HG03196 (cell line): ENCODE measurements around the gene REM1.
"Not testable (repeated sequence)": the region's sequence is repeated elsewhere in the genome, so short reads cannot be mapped to it uniquely, and the experiment has no call there.

ENCODE experiments used
- ATAC-seq: cut with Tn5 transposase; IDR thresholded peaks from one replicate; pipeline ENCODE4 v1.9.1; 2021; ENCODE audit not compliant: unreplicated experiment

The REM1 gene

DNA sequence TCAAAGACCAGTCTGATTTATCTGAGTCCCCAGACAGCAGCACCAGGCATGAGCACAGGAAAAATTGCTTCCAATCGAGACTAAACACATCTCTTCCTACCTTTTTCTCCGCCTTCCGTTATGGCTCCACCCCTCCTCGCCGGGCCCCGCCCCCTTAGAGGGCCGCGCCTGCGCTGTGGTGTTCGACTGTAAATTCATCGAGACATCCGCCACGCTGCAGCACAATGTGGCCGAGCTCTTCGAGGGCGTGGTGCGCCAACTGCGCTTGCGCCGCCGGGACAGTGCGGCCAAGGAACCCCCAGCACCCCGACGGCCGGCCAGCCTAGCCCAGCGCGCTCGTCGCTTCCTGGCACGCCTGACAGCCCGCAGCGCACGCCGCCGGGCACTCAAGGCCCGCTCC, 8.9 kb downstream of the REM1 start:
- ATAC-seq, result no peak

DNA sequence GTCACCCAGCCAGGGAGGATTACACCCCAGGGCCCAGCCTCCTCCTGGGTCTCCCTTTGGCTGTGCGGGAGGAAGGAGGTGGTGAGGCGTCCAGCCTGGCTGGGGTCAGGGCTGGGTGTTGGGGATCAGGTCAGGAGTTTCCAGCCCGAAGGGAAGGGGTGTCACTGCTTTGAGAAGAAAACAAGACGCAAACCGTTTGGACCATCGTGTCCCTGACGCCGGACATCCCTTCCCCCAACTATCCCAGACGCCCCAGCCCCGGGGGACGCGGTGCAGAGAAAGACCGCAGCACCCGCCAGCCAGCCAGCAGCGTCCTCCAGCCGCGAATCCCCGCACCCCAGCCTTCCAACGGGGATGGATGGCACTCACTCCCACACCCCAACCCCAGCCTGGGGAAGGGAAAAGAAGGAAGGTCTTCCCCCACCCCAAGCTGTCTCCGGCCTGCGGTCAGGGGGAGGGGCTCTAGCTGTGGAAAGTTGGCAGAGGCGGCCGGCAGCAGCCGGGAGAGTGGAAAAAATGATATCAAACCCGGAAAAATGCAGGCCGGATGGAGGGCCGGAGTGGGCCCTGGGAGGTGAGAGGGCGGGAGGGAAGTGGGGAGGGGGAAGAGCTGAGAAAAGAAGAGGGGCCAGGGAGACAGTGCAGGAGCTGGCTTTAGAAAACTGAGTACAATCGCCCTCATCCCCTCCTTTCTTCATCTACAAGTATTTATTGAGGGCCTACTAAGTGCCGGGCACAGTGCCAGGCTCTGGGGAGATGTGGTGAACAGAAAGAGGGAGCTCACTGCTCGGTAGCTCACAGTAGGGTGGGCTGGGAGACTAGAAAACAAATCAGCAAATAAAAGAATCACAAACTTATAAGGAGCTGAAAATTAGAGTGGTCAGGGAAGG, 10.6 kb downstream of the REM1 start:
- ATAC-seq, result no peak

DNA sequence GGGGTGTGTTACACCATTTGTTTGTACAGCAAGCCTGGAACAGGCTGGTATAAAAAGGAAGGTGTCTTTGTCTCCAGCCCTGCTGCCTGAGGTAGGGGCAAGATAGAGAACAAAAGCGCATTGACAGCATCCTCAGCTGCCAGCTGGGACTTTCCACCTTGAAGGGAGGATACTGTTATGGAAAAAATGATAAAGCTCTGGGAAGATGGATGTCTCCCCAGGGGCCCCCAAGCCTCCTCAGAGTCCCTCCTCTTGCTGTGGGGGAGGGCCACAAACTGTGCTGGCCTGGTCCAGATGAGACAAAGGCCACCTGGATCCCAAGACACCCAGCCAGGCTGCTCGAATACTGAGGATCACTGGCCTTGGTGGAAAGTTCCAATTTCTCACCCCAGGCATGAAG, 13.0 kb downstream of the REM1 start:
- no peak for ATAC-seq

DNA sequence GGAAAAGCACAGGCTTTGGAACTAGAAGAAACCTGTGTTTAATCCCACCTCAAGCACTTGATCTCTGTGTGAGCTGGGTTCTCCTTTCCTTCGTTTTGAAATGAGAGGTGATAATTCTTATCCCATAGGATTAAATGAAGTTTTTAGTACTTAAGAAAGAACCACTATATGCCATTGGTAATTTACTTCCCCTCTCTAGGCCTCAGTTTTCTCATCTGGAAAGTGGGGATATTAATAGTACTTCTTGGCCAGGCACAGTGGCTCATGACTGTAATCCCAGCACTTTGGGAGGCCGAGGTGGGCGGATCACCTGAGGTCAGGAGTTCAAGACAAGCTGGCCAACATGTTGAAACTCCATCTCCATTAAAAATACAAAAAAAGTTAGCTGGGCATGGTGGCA, 14.1 kb downstream of the REM1 start:
- no peak for ATAC-seq

DNA sequence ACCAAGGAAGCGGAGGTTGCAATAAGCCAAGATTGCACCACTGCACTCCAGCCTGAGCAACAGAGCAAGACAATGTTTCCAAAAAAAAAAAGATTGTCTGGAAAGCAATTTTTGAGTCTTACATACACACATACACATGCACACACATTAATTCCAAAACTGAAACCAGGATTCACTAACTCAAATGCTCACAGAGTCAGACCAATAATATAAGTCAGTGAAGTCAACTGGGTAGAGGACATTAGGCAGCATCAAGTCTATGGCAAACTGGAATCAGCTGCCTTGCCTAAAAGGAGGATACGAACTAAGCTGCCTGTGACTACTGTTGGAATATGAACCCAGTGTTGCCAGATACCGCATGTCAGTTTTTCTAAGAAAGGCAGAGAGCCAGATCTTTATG, 15.7 kb downstream of the REM1 start:
- no peak for ATAC-seq

- ATAC-seq, result no peak
Observed at GRCh38 chr20:31494131-31494530, 19.0 kb downstream of the REM1 start.

DNA sequence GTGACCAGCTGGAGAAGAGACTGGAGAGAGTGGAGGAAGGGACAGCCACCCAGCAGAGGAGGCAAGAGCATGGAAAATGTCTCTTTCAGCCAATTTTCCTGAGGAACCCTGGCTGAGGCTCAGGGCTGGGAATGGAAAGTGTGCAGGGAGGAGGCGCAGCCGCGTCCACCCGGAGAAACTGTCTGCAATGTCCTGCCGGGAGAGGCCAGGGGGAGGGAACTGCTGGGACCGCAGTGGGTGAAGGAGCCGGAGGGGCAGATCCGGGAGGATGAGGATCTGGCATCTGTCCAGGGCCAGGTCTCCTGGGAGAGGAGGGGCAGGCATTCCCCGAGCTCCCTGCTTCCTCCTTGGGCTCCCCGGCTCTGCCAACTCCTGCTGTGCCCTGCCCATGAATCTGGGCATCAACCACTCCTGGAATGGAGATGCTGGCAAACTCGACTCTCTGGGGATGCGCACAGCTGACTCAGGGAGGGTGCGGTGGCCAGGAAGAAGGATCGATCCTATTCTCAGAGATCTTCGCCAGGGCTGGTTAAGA, 21.7 kb downstream of the REM1 start:
- no peak for ATAC-seq

GRCh38 chr20:31497838-31498540, 22.9 kb downstream of the REM1 start:
- ATAC-seq, result no peak

- no peak for ATAC-seq
Observed at GRCh38 chr20:31500527-31500926, 25.4 kb downstream of the REM1 start.

- ATAC-seq, result peak; percentile 90
Observed at GRCh38 chr20:31502884-31503673, 28.0 kb downstream of the REM1 start.

GRCh38 chr20:31505903-31506302, 30.8 kb downstream of the REM1 start:
- no peak for ATAC-seq

DNA sequence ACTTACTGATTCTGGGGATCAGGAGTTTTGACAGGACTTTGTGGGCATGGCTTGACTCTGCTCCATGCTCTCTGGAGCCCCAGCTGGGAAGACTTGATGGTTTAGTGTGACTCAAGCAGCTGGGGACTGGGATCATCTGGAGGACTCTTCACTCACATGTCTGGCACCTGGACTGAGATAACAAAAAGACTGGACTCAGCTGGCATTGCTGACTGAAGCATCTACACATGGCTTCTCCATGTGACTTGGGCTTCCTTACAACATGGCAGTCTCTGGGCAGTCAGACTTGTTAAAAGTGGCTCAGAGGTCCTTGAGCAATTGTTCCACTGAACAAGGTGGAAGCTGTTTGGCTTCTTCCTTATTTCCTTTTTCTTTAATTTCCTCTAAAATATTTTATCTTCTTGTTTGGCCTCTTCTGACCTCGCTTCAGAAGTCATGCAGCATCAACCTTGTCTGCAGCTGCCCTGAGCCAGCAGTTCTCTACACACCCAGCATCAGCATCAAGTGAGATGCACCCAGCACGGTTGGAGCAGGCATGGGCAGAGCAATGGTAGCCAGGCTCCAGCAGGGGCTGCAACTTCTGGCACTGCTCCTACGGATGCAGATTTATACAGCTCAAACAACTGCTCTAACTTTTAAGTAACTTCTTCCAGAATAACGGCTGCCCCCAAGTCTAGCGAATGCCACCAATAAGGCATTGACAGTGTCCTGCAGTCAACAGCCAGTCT, 33.6 kb downstream of the REM1 start:
- no peak for ATAC-seq

- peak; percentile 85 for ATAC-seq
Observed at GRCh38 chr20:31514154-31515071, 39.3 kb downstream of the REM1 start, which contains the start of gene HM13. Gene HM13 (plus strand): TSS chr20:31514442. CDS start chr20:31514552, 110 bp downstream.

GRCh38 chr20:31515072-31515774, 40.1 kb downstream of the REM1 start:
- no peak for ATAC-seq

DNA sequence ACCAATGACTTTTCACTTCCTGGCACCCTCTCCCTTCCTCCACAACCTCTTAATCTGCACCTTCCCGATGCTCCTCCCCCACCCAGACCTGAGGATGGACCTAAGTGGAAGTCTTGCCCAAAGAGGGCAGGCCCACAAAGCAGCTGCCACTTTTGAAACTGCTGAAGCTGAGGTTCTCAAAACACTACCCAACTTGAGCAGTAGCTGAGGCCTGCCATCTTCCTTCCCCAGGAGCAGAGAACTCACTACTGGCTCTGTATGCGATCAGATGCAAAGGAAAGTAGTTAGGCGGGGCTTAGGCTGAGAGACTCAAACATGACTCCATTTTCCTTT, 40.7 kb downstream of the REM1 start:
- ATAC-seq, result no peak

GRCh38 chr20:31516166-31516565, 41.1 kb downstream of the REM1 start:
- no peak for ATAC-seq

GRCh38 chr20:31516651-31517050, 41.6 kb downstream of the REM1 start:
- no peak for ATAC-seq

DNA sequence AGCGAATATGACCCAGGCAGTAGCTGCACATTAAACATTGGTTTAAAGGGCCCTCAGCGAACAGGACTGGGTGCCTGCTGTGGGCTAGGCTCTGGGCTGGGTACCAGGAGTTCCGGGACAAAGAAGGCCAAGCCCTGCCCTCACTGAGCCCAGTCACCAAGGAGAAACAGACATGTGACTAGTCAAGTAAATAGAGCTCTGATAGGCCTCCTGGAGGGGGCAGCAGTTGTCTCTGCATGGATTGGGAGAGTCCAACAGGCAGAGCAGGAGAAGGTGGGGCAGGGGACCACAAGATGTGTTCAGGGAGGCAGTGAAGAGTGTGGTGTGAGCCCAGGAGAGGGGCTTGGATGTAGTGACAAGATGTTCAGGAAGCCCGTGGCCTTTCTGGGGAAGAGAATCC, 42.3 kb downstream of the REM1 start:
- ATAC-seq, result no peak

DNA sequence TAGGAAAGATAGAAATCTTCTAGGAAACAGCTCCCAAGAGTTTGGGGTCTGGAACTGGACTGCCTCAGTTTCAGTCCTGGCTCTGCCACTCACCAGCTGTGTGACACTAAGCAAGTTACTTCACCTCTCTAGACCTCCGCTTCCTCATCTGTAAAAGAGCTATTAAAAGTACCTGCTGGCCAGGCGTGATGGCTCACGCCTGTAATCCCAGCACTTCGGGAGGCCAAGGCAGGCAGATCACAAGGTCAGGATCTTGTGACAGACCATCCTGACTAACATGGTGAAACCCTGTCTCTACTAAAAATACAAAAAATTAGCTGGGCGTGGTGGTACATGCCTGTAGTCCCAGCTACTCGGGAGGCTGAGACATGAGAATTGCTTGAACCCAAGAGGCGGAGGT, 46.2 kb downstream of the REM1 start:
- ATAC-seq, result not testable (repeated sequence)
